K562 (cell line): ENCODE results near the gene COA4. TPM values are rescaled to one million over a fixed set of nuclear protein-coding genes. Genes with fewer than 3 reads are reported as not detected.
A peak's percentile ranks its signal among the peaks of the same experiment; 100 is the strongest.

ENCODE experiments used
- ARID4B ChIP-seq: sonication (generic); formaldehyde crosslinking; IDR thresholded peaks from 2 replicates; pipeline ENCODE4 v1.8.0; 2022; ENCODE audit warnings: mild to moderate bottlenecking, missing genetic modification reagents
- CREM ChIP-seq: IDR thresholded peaks from 2 replicates; pipeline ENCODE4 v1.6.1; 2014; ENCODE audit warnings: antibody characterized with exemption, low read depth
- EZH2 ChIP-seq: IDR thresholded peaks from 2 replicates; pipeline ENCODE4 v1.6.1; 2012; ENCODE audit warnings: low read depth, mild to moderate bottlenecking, inconsistent platforms, low read length, borderline replicate concordance
- ID3 ChIP-seq, 2 experiments: fragments of 250-450 bp in 1 of 2; fragments of 450-650 bp in 1 of 2; sonication (Bioruptor Pico) in 1 of 2; IDR thresholded peaks; 2 replicates each; pipeline versions ENCODE4 v1.6.1 to v1.8.0; 2016 to 2021; ENCODE audit warnings: mild to moderate bottlenecking in 2 of 2, moderate library complexity in 2 of 2, missing compliant biosample characterization in 1 of 2, missing genetic modification characterization in 1 of 2
- MXI1 ChIP-seq: IDR thresholded peaks from 2 replicates; pipeline ENCODE4 v1.6.1; 2011; ENCODE audit warnings: low read depth, mild to moderate bottlenecking, improper control_type of control experiment, low read length
- NFATC3 ChIP-seq: fragments of 450-650 bp; IDR thresholded peaks from 2 replicates; pipeline ENCODE4 v1.6.1; 2017; ENCODE audit warnings: mild to moderate bottlenecking
- PHF20 ChIP-seq: fragments of 450-650 bp; IDR thresholded peaks from 2 replicates; pipeline ENCODE4 v1.6.1; 2018; ENCODE audit not compliant: partially characterized antibody
- TCFL5 ChIP-seq: fragments of 250-450 bp; sonication (Bioruptor Pico); conservative IDR thresholded peaks from 2 replicates; pipeline ENCODE4 v1.6.1; 2021; ENCODE audit warnings: mild to moderate bottlenecking, moderate library complexity, matching md5 sums
- XRCC5 ChIP-seq: fragments of 200-400 bp; formaldehyde crosslinking; IDR thresholded peaks from 2 replicates; pipeline ENCODE4 v1.6.1; 2017; ENCODE audit warnings: low read depth, mild to moderate bottlenecking, low read length
- YY1 ChIP-seq, 3 experiments: IDR thresholded peaks; 2 replicates each; pipeline ENCODE4 v1.6.1; 2011; ENCODE audit warnings: low read length in 2 of 3, mild to moderate bottlenecking in 2 of 3, moderate library complexity in 2 of 3, borderline replicate concordance in 1 of 3, control low read depth in 1 of 3, low read depth in 1 of 3; ENCODE audit not compliant: insufficient read depth in 3 of 3, insufficient replicate concordance in 2 of 3, control insufficient read depth in 1 of 3, insufficient read length in 1 of 3; ENCODE audit errors: extremely low read depth in 1 of 3
- ZFX ChIP-seq: sonication (generic); formaldehyde crosslinking; IDR thresholded peaks from 2 replicates; pipeline ENCODE4 v1.8.0; 2022; ENCODE audit warnings: mild to moderate bottlenecking, missing genetic modification reagents, moderate library complexity
- ZNF232 ChIP-seq: sonication (generic); formaldehyde crosslinking; IDR thresholded peaks from 2 replicates; pipeline ENCODE4 v1.8.0; 2022; ENCODE audit warnings: mild to moderate bottlenecking, missing genetic modification reagents
- polyA plus RNA-seq, 8 experiments: library from polyadenylated mRNA; depleted of rRNA in 4 of 8; stranded (reverse) in 5 of 8; unstranded in 3 of 8; fragments of >200 nt; fragmentation: Nextera tagmentation in 2 of 8; fragmentation: Illumina TruSeq in 1 of 8; extraction: Ambion mirVana in 2 of 8; extraction: Trizol in 1 of 8; gene quantifications; 2 replicates each; pipeline versions ENCODE4 v1.2.1 to v1.2.3, GENCODE V29; 2011 to 2014; ENCODE audit warnings: inconsistent platforms in 1 of 8, missing spikeins in 1 of 8
- total RNA-seq, 7 experiments: library from RNA; depleted of rRNA in 6 of 7; stranded (reverse); fragments of >200 nt in 6 of 7; fragmentation: Illumina TruSeq in 2 of 7; extraction: Trizol in 2 of 7; gene quantifications; 2 replicates each; pipeline versions ENCODE4 v1.2.1 to v1.2.3, GENCODE V29; 2011 to 2021; ENCODE audit warnings: low replicate concordance in 1 of 7
- TF ChIP-seq, protein P1 (sequence below): fragments of 450-650 bp; IDR thresholded peaks from 2 replicates; pipeline ENCODE4 v1.6.1; 2016; ENCODE audit warnings: low read depth, mild to moderate bottlenecking, moderate library complexity
- TF ChIP-seq, protein P2 (sequence below), 2 experiments: fragments of 450-650 bp in 1 of 2; sonication (generic) in 1 of 2; formaldehyde crosslinking; conservative IDR thresholded peaks; 2 replicates each; pipeline versions ENCODE4 v1.4.0 to v1.8.1; 2020 to 2022; ENCODE audit warnings: mild to moderate bottlenecking in 1 of 2, missing genetic modification reagents in 1 of 2
- TF ChIP-seq, protein P3 (sequence below), 2 experiments: IDR thresholded peaks; 2 replicates each; pipeline ENCODE4 v1.6.1; 2011; ENCODE audit warnings: borderline replicate concordance in 1 of 2, control low read depth in 1 of 2, low read depth in 1 of 2, low read length in 1 of 2, mild to moderate bottlenecking in 1 of 2, mixed read lengths in 1 of 2, moderate library complexity in 1 of 2; ENCODE audit not compliant: insufficient read depth in 1 of 2, insufficient read length in 1 of 2, poor library complexity in 1 of 2, severe bottlenecking in 1 of 2; ENCODE audit errors: extremely low read depth in 1 of 2
- TF ChIP-seq, protein P4 (sequence below): fragments of 250-450 bp; sonication (Bioruptor Pico); IDR thresholded peaks from 2 replicates; pipeline ENCODE4 v1.8.0; 2021; ENCODE audit warnings: borderline replicate concordance, mild to moderate bottlenecking, moderate library complexity; ENCODE audit not compliant: poor library complexity, severe bottlenecking

The COA4 gene
- total and polyA plus RNA-seq, 9 of the 15 experiments (the other 6 are each of a cell fraction or from before 2014, with no cell fraction given) = 108 to 255 (median 152) TPM

GRCh38 chr11:73876424-73877310 lies at the start of gene COA4, which contains the start of gene PAAF1 (continued):
- peak; percentile 89 for TF ChIP-seq ARID4B (CRISPR knock-in tag)
- TF ChIP-seq MXI1 = peak; percentile 50; the same call in 1 of the 2 replicates
- no peak for TF ChIP-seq ID3 (CRISPR knock-in tag; IDR thresholded peaks at IDR 0.05)
- TF ChIP-seq ID3 (tag; IDR thresholded peaks at IDR 0.05) = no peak
- peak; percentile 38 to 91 (median 87) for TF ChIP-seq YY1 (IDR thresholded peaks at IDR 0.05; ENCODE audit: borderline replicate concordance in 1 of 3, control insufficient read depth in 1 of 3, extremely low read depth in 1 of 3, insufficient read depth in 3 of 3, insufficient read length in 1 of 3, insufficient replicate concordance in 2 of 3, low read depth in 1 of 3, low read length in 2 of 3)
- TF ChIP-seq, protein P1, sequence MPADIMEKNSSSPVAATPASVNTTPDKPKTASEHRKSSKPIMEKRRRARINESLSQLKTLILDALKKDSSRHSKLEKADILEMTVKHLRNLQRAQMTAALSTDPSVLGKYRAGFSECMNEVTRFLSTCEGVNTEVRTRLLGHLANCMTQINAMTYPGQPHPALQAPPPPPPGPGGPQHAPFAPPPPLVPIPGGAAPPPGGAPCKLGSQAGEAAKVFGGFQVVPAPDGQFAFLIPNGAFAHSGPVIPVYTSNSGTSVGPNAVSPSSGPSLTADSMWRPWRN = no peak
- TF ChIP-seq PHF20 = peak; percentile 77
- 0 out of 2 replicates have a peak, but pooled peaks have one; percentile 42 for TF ChIP-seq XRCC5
- TF ChIP-seq NFATC3 = no peak
- TF ChIP-seq, protein P2, sequence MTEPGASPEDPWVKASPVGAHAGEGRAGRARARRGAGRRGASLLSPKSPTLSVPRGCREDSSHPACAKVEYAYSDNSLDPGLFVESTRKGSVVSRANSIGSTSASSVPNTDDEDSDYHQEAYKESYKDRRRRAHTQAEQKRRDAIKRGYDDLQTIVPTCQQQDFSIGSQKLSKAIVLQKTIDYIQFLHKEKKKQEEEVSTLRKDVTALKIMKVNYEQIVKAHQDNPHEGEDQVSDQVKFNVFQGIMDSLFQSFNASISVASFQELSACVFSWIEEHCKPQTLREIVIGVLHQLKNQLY (CRISPR knock-in tag; conservative IDR thresholded peaks at IDR 0.05) = no peak
- peak; percentile 58 for TF ChIP-seq CREM
- TF ChIP-seq TCFL5 (CRISPR knock-in tag) = no peak
- TF ChIP-seq ZFX (CRISPR knock-in tag) = peak; percentile 76
- TF ChIP-seq ZNF232 (CRISPR knock-in tag) = no peak
- TF ChIP-seq EZH2 = no peak
- TF ChIP-seq, protein P3, sequence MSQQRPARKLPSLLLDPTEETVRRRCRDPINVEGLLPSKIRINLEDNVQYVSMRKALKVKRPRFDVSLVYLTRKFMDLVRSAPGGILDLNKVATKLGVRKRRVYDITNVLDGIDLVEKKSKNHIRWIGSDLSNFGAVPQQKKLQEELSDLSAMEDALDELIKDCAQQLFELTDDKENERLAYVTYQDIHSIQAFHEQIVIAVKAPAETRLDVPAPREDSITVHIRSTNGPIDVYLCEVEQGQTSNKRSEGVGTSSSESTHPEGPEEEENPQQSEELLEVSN (IDR thresholded peaks at IDR 0.05; ENCODE audit: borderline replicate concordance in 1 of 2, extremely low read depth in 1 of 2, insufficient read depth in 1 of 2, insufficient read length in 1 of 2, low read depth in 1 of 2, low read length in 1 of 2, poor library complexity in 1 of 2, severe bottlenecking in 1 of 2) = peak; percentile 71 to 85
- TF ChIP-seq, protein P4, sequence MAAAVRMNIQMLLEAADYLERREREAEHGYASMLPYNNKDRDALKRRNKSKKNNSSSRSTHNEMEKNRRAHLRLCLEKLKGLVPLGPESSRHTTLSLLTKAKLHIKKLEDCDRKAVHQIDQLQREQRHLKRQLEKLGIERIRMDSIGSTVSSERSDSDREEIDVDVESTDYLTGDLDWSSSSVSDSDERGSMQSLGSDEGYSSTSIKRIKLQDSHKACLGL (CRISPR knock-in tag) = peak; percentile 19
